ENCODE results near the gene KAZN.

The KAZN gene

DNA sequence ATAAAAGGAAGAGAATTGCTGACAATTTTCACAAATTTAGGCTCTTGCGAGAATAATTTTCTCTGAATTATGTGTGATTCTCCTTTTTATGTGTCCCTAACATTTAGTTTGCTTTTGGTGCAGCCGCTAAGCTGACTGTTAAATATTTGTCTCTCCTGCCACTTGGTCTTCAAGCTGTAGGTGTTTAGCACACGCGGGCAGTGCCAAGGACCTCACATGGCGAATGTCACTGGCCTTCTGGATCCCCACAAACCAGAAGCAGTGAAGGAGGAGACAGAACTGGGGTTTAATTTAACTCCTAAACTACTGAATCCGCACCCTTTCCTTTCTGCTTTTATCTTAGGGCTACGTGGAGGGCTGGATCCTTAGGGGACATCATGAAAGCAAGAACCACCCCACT is 120.0 kb downstream of the KAZN start:
- DNase-seq = no peak

DNA sequence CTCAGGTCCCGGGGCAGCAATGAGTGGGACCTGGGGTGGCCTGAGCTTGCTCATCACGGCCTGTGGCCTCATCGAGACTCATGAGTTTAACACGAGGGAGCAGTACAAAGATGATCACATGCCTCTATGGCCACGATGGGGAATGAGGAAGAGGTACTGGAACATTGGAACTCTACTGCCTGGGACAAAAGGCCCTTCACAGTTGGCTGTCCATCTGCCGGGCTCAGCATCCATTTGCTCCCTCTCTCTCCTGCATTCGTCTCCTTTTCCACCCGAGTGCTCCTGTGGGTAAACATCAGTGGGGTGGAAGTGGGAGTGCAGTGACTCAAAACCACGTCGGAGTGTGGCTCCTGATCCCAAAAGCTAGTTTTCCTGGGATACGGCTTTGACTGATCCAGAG is 124.9 kb downstream of the KAZN start:
- DNase-seq = no peak

DNA sequence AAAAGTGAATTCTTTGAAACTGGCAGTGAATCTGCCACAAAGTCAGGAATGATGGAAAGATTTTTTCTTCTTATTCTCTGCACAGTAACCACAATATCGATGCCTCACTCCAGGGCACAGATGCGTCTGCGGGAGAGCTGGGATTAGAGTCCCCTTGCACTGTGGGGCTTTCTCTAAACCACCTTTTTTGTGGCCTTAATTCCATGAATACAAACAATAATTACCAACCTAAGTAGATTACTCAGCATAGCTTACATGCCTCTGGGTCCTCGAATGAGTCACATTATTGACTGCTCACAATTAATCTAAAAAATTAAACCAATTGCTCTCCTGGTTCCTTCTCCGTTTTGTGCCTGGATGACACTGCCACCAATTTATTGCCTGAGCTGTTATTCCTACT is 125.8 kb downstream of the KAZN start:
- DNase-seq = no peak

DNA sequence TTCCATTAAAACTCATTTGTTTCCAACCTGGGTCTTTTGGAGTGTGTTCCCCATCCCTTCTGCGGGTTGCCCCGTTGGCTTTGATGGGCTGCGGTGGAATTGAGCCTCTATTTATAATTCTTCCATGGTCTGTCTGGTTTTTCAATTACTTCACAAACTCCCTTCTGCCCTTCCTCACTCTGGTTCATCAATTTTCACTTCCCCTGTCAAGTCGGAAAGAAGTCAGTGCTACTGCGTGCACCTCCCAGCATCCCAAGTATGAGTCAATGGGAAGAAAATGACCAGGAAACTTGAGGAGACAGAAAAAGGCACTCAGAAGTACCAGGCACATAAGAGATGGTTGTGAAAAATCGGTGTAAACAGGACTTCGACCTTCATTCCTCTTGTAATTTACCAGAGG is 126.2 kb downstream of the KAZN start:
- no peak for DNase-seq

DNA sequence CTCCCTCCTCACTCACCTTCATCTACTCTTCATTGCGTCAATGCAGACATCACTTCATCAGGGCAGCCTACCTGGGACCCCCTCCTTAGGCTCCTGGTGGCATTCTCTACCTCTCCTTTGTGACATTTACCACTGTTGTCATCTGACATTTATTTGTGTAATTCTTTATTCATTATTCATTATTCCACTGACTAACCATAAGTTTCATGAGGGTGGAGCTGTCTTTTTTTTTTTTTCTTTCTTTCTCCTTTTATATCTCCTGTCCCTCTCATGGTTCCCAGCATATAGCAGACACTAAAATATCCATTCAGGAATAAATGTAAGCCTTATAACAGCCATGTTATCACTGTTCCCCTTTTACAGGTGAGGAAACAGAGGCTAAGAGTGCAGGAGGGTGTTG is 126.8 kb downstream of the KAZN start:
- no peak for DNase-seq

DNA sequence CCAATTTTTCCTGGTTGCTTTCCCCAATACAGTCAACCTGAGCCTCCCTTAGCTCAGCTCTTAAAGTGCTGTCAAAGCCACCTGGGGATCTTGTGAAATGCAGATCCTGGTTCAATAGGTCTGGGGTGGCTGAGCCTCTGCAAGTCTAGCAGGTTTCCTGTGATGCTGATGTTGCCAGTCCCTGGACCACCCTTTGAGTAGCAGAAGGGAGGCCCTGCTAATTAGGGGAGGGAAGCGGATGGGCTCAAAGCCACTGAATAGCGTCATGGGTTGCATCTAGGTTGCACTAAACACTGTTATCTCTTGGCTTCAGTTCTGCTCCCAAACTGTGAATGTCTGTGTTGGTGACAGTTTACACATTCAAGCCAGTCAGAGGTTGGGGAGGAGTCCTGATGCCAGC is 127.2 kb downstream of the KAZN start:
- DNase-seq = no peak

DNA sequence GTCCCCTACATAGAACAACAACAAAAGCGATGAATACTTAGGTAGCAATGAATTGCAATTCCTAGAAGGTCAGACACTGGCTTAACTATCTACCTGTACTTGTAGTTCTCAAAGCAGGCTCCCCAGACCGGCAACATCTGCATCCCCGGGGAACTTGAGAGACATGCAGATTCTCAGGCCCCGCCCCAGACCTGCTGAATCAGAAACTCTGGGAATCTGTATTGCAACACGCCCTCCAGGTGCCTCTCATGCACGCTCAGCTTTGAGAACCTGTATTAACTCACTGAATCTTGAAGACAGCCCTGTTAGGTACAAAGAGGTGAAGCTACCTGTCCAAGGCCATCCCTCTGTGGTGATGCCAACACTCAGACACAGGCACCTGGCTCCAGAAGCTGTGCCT is 128.1 kb downstream of the KAZN start:
- DNase-seq = no peak

DNA sequence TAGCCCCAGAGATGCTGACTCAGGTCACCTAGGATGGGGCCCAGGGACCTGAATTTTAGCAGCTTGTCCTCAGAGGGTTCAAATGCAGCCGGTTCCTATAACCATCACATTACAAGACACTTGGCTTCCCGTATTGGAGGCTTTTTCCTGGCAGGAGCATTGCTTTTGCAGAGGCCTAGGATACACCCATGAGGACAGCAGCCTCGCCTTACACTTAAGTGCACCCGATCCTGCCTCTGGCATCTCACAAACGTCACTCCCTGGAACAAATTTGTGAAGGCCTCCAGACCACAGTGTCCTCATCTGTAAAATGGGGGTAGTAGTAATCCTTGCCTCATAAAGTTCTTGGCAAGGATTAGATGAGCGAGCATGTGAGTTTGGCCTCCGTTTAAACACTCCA is 130.0 kb downstream of the KAZN start:
- no peak for DNase-seq

DNA sequence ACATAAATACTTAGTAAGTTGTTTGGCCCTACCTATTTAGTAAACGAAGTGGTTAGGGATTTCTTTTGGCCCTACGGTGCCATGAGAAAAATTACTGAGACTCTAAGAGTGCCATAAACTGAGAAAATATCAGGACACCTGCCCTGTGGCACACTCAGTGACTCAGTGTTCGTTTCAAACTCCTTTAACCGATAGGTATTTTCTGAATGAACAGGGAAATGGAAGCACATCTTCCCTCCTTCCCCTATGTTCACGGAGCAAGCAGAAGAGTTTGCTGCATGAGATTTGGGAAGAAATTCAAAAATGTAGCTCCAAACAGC is 134.2 kb downstream of the KAZN start:
- DNase-seq = no peak

DNA sequence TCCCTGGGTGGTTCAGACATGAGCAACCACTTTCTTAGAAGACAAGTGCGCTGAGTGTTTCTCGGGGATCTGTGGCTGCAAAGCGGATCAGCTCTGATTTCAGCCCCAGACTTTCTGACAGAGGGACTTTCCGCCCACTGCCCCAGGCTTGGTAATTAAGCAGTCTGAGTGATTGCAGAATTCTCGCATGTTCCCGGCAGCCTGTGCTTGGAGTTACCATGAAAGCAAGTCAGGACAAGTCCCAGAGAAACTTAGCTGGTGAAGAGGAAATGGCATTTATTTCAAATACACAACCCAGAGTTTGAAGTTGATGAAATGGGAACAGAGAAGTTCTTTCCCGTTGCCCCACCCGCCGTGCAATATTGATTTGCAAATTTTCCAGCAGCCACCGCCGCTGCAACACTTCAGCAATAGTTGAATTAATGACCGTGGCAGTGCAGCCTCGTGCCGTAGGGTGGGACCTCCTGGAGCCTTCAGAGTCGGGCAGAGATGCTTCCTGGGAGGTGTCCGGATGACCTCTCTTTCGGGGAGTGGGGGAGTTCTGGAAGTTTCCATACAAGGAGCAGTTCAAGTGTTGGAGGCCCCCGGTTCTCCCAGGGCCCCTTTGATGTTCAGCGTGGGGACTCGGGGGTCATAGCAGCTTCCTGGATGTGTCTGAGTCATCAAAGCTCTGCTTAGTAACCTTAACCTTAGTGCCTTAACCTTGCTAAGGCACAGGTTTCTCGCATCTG is 134.7 kb downstream of the KAZN start:
- DNase-seq = no peak

DNA sequence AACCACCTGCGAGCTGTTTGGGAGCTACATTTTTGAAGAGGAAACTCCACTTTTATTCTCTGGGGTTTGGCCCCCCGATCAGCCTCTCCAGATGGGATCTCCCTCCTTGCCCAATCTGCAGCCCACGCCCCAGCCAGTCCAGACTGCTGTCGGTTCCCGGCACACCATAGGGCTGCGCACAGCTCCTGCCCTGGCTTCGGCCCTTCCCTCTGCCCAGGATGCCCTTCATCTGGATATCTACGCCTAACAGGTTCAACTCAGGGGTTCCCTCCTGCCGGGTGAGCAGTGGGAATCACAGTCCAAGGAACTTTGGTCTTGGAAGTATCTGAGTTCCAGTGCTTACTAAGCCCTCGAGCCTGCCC is 135.3 kb downstream of the KAZN start:
- DNase-seq = no peak

DNA sequence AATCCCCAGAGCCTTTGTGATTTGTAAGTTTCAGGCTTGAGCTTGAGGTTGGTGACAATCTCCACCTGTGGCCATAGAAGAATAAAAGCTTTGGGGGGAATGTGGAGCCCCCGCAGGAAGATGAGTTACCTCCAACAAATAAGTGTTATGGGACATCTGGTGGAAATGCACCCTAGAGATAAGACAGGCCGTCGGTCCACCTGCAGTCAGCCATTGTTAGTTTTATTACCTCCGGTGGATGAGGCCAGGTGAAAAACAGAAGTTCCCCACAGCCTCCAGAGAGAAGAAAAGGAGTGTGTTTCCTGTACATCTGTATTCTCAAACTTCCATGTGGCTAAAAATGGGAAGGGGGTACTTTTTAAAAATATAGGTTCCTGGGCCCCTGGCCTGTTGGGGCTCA is 137.4 kb downstream of the KAZN start:
- no peak for DNase-seq

DNA sequence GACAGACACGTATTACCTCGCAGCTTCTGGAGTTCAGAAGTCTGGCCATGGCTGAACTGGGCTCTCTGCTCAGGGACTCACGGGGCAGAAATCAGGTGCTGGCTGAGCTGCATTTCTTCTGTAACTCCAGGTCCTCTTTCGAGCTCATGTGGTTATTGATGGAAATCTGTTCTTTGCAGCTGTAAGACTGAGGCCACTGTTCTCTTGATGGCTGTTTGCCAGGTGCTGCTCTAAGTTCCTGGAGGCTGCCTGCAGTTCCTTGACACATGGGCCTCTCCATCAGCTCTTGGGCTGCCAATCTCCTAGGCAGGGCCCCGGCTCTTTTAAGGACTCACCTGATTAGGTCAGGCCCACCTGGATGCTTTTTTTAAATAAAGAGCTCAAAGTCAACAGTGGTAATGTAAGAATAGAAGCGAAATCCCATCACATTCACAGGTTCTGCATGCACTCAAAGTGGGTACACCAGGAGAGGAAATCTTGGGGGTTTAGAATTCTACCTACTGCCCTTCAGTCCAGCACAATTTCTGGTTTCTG is 139.1 kb downstream of the KAZN start:
- DNase-seq = no peak

DNA sequence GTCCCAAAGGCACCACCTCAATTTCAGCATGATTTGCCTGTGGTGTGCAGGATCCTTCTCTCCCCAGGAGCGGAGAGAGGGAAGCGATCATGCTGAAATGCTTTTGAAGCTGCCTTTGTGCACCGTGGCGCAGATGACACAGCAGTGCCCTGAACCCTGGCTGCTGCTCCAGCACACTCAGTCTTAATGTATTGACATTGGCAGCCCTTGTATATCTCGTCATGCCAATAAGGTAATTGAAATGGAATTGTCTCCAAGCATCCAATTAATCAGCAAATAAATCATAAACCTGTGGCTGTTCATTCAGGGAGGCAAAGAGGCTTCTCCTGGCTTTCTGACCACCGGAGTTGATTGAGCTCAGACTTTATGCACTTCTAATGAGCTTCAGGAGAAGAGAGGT is 139.8 kb downstream of the KAZN start:
- DNase-seq = no peak

DNA sequence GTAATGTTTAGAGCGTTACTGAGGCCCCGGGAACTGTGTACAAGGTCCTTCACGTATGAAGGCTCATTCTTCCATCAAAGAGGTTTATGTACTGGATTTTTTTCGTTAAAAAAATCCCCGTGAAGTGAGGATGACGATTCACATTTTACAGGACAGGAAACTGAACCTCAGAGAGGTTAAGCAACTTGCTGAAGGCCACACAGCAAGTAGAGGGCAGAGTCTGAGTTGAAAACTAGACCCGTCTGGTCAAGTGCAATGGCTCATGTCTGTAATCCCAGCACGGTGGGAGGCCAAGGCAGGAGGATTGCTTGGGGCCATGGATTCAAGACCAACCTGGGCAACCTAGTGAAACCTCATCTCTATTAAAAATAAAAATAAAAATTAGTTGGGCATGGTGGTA is 140.2 kb downstream of the KAZN start:
- DNase-seq = no peak

DNA sequence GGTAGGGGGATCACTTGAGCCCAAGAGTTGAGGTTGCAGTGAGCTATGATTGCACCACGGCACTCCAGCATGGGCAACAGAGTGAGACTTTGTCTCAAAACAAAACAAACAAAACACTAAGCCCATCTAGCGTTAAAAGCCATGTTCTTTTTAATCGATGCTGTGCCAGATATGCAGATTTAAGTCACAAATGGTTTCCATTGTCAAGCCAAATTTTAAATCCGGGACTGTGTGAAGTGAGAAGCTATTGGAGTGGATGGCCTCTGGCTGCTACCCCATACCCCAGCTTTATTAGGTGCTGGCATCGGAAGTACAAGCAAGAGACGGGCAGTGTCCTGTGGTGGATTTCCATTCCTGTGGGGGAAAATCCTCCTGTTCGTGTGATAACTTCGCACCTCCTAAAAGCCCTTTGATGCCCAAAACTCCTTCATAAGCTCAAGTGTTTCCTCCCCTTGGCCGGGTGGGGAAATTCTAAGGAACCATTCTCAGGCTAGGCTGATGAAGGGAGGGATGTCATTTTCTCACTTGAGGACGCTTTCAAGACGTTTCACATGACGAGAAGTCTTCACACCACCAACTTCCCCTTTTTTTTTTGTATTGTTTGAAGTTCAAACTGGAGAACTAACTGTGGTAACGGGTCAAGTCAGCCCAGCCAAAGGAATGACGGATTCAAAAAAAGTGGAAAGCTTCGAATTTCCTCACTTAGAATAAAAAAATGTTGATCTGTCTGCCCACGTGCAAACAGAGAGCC is 140.8 kb downstream of the KAZN start:
- no peak for DNase-seq

DNA sequence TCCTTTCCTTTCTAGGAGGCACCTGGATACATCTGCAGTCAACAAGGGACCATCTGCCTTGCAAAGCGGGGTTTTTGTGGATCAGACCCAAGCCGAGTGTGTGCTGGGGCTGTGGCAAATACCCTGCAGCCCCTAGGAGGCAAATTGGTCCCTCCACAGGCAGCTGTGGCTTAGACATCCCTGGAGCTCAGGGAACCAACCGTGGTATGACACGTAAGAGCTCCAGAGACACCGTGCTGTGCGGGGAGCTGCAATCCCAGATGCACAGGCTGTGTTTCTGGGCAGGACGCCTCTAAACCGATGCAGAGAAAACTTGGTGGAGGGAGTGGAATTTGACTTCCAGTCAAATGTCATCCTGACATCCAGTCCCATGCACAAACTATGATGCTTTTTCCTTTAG is 141.5 kb downstream of the KAZN start:
- no peak for DNase-seq

DNA sequence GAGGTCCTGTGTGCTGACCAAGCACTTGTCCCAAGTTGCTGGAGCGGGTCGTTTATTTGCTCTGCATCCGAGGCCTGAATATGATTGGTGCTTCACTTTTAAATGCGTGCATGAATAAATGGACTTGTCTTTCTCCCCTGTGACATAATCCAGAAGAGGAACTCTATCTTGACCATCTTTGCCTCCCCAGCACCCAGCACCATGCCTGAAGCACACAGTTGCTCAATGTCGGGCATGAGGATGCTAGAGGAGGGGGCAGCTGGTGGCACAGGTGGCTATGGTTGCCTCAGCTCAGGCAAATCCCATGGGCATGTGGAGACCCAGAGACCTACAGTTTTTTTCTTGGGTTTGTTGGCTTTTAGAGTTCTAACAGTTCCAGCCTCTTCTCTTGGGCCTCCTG is 142.6 kb downstream of the KAZN start:
- DNase-seq = no peak

DNA sequence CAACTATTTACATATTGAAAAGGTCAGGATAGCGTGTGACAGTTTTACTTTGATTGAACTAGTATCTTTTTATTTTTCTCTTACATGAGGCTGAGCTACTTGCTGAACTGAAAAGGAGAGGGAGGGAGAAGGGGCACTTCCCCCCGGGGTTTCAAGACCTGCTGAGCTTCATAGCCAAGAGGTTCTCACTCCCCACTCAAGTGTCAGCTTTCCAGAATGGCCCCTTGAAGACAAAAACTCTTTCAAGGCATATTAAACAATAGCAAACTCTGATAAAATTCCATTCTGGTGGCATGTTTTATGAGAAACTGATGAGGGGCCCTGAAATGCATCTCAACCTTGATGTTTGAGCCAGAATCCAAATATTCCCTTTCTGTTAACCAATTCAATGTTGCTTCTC is 143.0 kb downstream of the KAZN start:
- no peak for DNase-seq

DNA sequence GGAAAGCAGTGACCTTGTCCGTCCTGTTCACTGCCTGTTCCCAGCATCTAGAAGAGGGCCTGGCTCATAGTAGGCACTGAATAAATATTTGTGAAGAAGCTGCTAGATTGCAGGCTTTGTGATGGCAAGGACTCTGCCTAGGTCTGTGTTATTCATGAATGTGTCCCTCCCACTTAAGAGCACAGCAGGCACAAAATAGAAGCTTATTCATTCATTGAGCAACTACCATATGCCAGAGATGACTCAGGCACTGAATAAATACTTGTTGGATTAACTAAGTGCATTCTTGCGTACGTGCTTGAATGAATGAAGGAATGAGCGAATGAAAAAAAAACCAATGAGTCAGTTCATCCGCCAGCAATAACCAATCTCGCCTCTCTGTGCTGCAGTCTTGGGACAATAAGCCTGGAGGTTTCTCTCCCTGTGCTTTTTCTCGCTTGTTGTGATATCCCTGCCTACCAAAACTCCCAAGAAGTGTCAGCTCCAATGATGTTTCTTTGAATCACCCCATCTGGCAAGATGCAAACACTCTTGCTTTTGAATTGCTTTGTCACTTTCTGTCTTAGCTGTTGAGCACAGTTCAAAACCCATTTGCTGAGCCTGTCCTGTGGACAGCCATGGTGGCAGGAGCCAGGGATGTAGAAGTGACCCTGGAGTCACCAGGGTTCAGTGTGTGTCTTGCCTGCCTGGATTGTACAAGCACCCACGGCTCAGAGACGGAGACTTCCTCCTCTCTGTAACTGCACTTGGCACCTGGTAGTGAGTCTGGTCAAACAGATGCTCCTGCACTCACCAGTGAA is 143.9 kb downstream of the KAZN start:
- DNase-seq = no peak

DNA sequence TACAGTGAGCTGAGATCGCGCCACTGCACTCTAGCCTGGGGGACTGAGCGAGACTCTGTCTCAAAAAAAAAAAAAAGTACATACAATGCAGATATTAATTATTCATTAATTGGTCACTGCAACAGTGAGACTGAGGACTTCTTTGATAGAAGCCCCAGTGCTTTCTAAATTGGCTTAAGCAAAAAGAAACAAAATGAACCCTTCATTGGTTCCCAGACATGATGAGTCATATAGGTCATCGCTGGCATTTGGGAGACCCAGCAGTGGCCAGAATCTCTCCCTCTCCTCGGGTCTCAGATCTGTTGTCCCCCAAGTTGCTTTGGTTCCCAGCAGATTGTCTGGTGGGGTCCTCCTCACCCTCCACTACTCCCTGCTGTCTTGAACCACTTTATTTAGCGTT is 144.9 kb downstream of the KAZN start:
- no peak for DNase-seq

DNA sequence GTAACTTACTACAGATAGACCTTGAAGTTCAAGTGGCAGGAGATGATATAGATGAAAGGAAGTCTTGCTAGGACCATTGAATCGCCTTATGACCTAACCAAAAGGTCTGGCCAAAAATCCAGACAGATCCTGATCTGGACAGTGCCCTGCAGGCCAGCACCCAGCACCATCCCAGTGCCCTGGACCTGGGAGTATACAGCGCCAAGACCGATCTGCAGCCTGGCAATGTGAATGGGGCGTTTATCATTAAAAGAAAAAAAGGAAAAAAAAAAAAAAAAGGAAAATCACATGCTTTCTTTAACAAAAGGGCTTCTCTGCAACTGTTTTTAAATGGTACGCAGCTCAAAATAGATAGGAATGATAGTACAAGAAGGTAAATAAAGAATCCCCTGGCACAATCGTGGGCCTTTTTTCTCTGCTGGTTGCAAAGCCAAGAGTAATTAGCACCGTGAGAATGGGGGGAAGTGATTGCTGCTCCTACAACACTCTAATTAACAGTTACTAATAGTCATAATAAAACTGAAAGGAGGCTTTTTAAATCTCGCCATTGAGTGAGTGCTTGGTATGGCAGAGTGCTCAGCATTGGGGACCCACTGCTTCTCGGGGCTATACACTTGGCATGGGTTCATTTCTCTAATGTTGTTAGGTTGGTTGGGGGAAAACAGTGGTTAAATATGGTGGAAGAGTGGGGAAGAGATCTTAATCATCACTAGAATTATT is 146.7 kb downstream of the KAZN start:
- no peak for DNase-seq

DNA sequence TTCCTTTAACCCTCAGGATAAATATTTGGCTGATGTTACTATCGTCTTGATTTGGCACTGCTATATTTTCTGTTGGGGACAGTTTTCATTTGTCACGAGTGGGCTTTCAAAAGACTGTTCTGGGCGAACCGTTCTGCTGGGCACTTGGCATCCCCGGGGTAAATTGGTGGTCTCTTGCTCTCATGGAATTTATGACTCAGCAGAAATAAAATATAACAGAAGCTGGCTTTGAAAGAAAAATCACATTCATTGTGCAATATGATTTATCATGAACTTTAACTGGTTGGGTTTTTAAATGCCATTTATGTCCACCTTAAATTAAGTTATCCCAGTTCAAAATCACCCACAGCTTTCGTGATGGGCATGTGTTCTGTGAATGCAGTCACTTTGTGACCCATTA is 147.3 kb downstream of the KAZN start:
- no peak for DNase-seq

Data from CD4-positive, alpha-beta T cell treated with Interleukin-10 for 1 hour (primary cell).